SK-N-SH (cell line): ENCODE measurements around the gene AP2A2. TPM values are rescaled to one million over a fixed set of nuclear protein-coding genes. Genes with fewer than 3 reads are reported as not detected.

Experiments used
- CTCF ChIA-PET: fragments of 300-600, 350-600 bp; formaldehyde crosslinking; extraction: SDS; loops from one replicate; lab custom pipeline; 2021; lab: Yijun Ruan, JAX
- POLR2A ChIA-PET: fragments of 350-600 bp; sonication (Branson Sonifier 250); formaldehyde crosslinking; extraction: SDS; loops from one replicate; lab custom pipeline; 2020; ENCODE audit warnings: antibody characterized with exemption, inconsistent platforms; lab: Yijun Ruan, JAX
- DNase-seq: peaks from one replicate; pipeline ENCODE4 v3.0.0; 2012
- H2AFZ ChIP-seq: fragments of 200-600 bp; sonication (generic); 2 replicates; pipeline ENCODE4 v1.8.1; 2016; ENCODE audit warnings: antibody characterized with exemption, mild to moderate bottlenecking, low read depth
- H3F3A ChIP-seq: fragments of 200-600 bp; sonication (generic); replicated peaks from 2 replicates; pipeline ENCODE3; 2016; ENCODE audit warnings: antibody characterized with exemption, mild to moderate bottlenecking; ENCODE audit not compliant: insufficient read depth
- H3K27ac ChIP-seq, 2 experiments: fragments of 200-500 bp in 1 of 2; fragments of 200-600 bp in 1 of 2; sonication (Bioruptor generic) in 1 of 2; sonication (generic), shearing (Covaris generic) in 1 of 2; 2 replicates each; pipeline versions ENCODE4 v1.5.1 to v1.6.1; 2014 to 2016; ENCODE audit warnings: low read depth in 2 of 2, inconsistent platforms in 1 of 2, low read length in 1 of 2, mild to moderate bottlenecking in 1 of 2, mixed read lengths in 1 of 2
- H3K27me3 ChIP-seq: fragments of 200-600 bp; sonication (generic), shearing (Covaris generic); 2 replicates; pipeline ENCODE4 v1.6.1; 2016; ENCODE audit warnings: mixed run types; ENCODE audit not compliant: insufficient read depth
- H3K36me3 ChIP-seq, 2 experiments: fragments of 200-500 bp in 1 of 2; fragments of 200-600 bp in 1 of 2; sonication (Bioruptor generic) in 1 of 2; sonication (generic) in 1 of 2; replicated peaks in 1 of 2; 2 replicates each; pipeline versions ENCODE3 to v1.5.1; 2014 to 2016; ENCODE audit warnings: low read length in 1 of 2, mild to moderate bottlenecking in 1 of 2; ENCODE audit not compliant: insufficient read depth in 2 of 2, control insufficient read depth in 1 of 2
- H3K4me1 ChIP-seq, 2 experiments: fragments of 200-500 bp in 1 of 2; fragments of 200-600 bp in 1 of 2; sonication (Bioruptor generic) in 1 of 2; sonication (generic), shearing (Covaris generic) in 1 of 2; 2 replicates each; pipeline versions ENCODE4 v1.5.1 to v1.6.1; 2014 to 2016; ENCODE audit warnings: low read depth in 1 of 2, low read length in 1 of 2, mixed run types in 1 of 2; ENCODE audit not compliant: insufficient read depth in 2 of 2, control insufficient read depth in 1 of 2
- H3K4me2 ChIP-seq: fragments of 200-600 bp; sonication (generic), shearing (Covaris generic); 2 replicates; pipeline ENCODE4 v1.6.1; 2017; ENCODE audit warnings: mixed run types
- H3K4me3 ChIP-seq, 2 experiments: fragments of 200-500 bp in 1 of 2; fragments of 200-600 bp in 1 of 2; sonication (Bioruptor generic) in 1 of 2; sonication (generic), shearing (Covaris generic) in 1 of 2; 2 replicates each; pipeline versions ENCODE4 v1.5.1 to v1.8.1; 2014 to 2016; ENCODE audit warnings: low read depth in 2 of 2, inconsistent platforms in 1 of 2, low read length in 1 of 2, mild to moderate bottlenecking in 1 of 2, mixed read lengths in 1 of 2, moderate library complexity in 1 of 2
- H3K79me2 ChIP-seq: fragments of 200-600 bp; sonication (generic); 2 replicates; pipeline ENCODE4 v1.8.1; 2017; ENCODE audit warnings: mild to moderate bottlenecking; ENCODE audit not compliant: insufficient read depth
- H3K9ac ChIP-seq: fragments of 200-600 bp; sonication (generic); 2 replicates; pipeline ENCODE4 v1.6.1; 2017; ENCODE audit warnings: mixed run types
- H3K9me2 ChIP-seq: fragments of 200-600 bp; sonication (generic); 2 replicates; pipeline ENCODE4 v1.6.1; 2017; ENCODE audit warnings: mixed run types
- H3K9me3 ChIP-seq: fragments of 200-600 bp; sonication (generic); 2 replicates; pipeline ENCODE4 v1.6.1; 2017; ENCODE audit warnings: mixed run types, mild to moderate bottlenecking, moderate library complexity
- H4K20me1 ChIP-seq: fragments of 200-600 bp; sonication (generic); 2 replicates; pipeline ENCODE4 v1.6.1; 2017; ENCODE audit warnings: mild to moderate bottlenecking, mixed run types; ENCODE audit not compliant: insufficient read depth
- ELF1 ChIP-seq: IDR thresholded peaks from 2 replicates; pipeline ENCODE4 v1.4.0; 2012
- EZH2phosphoT487 ChIP-seq: fragments of 200-600 bp; sonication (generic); IDR thresholded peaks from 2 replicates; pipeline ENCODE4 v1.6.1; 2017; ENCODE audit warnings: low read depth, mixed run types, mild to moderate bottlenecking, antibody characterized with exemption, moderate library complexity, borderline replicate concordance
- FOXJ3 ChIP-seq: sonication (generic); formaldehyde crosslinking; IDR thresholded peaks from 2 replicates; pipeline ENCODE4 v1.5.1; 2020; ENCODE audit warnings: mild to moderate bottlenecking, missing genetic modification reagents
- FOXM1 ChIP-seq: IDR thresholded peaks from 2 replicates; pipeline ENCODE4 v1.4.0; 2012; ENCODE audit warnings: low read depth, mild to moderate bottlenecking
- GATA2 ChIP-seq: sonication (generic); formaldehyde crosslinking; IDR thresholded peaks from 2 replicates; pipeline ENCODE4 v1.5.0; 2020; ENCODE audit warnings: mild to moderate bottlenecking, missing genetic modification reagents
- IRF3 ChIP-seq: fragments of 150-350 bp; IDR thresholded peaks from 2 replicates; pipeline ENCODE4 v1.6.1; 2016; ENCODE audit warnings: mild to moderate bottlenecking, low read depth, low read length
- MAX ChIP-seq: IDR thresholded peaks from 2 replicates; pipeline ENCODE4 v1.4.0; 2012; ENCODE audit warnings: low read depth
- MXI1 ChIP-seq: IDR thresholded peaks from 2 replicates; pipeline ENCODE4 v1.6.1; 2012; ENCODE audit warnings: mild to moderate bottlenecking, low read depth, low read length, improper control_type of control experiment
- NRF1 ChIP-seq: IDR thresholded peaks from 2 replicates; pipeline ENCODE4 v1.6.1; 2012; ENCODE audit warnings: low read depth, mild to moderate bottlenecking, low read length
- PBX3 ChIP-seq: IDR thresholded peaks from 2 replicates; pipeline ENCODE4; 2012
- POLR2AphosphoS5 ChIP-seq: IDR thresholded peaks from 2 replicates; pipeline ENCODE4 v1.6.1; 2012; ENCODE audit warnings: low read depth, low read length
- RFX5 ChIP-seq: IDR thresholded peaks from 2 replicates; pipeline ENCODE4 v1.6.1; 2012; ENCODE audit warnings: mild to moderate bottlenecking, improper control_type of control experiment, low read length
- TAF1 ChIP-seq: IDR thresholded peaks from 2 replicates; pipeline ENCODE4 v1.6.1; 2012; ENCODE audit warnings: low read depth, mild to moderate bottlenecking, low read length, moderate library complexity, borderline replicate concordance
- TEAD4 ChIP-seq: IDR thresholded peaks from 2 replicates; pipeline ENCODE4 v1.4.0; 2012; ENCODE audit warnings: mild to moderate bottlenecking, borderline replicate concordance; ENCODE audit not compliant: insufficient read depth
- USF1 ChIP-seq: IDR thresholded peaks from 2 replicates; pipeline ENCODE4 v1.4.0; 2012; ENCODE audit warnings: low read depth, borderline replicate concordance
- USF2 ChIP-seq: fragments of 150-350 bp; IDR thresholded peaks from 2 replicates; pipeline ENCODE4 v1.6.1; 2017; ENCODE audit warnings: antibody characterized with exemption, low read length, low read depth, borderline replicate concordance
- YY1 ChIP-seq: IDR thresholded peaks from 2 replicates; pipeline ENCODE4 v1.4.0; 2012; ENCODE audit warnings: low read depth, mild to moderate bottlenecking
- ZBTB33 ChIP-seq: IDR thresholded peaks from 2 replicates; pipeline ENCODE4 v1.4.0; 2012; ENCODE audit warnings: low read depth, borderline replicate concordance
- WGBS: methylation state at CpG from one replicate; pipeline ENCODE4 v1.1.6; 2017; ENCODE audit warnings: low lambda C conversion rate; 5-methylcytosine and 5-hydroxymethylcytosine counted together
- polyA plus RNA-seq, 3 experiments: library from polyadenylated mRNA; depleted of rRNA; stranded (reverse); fragments of >200 nt; gene quantifications; 2 replicates each; pipeline ENCODE4 v1.2.3, GENCODE V29; 2012

AP2A2 gene
- polyA plus RNA-seq, 1 of the 3 experiments (the other 2 are of a cell fraction): 42.7 TPM

GRCh38 chr11:1009371-1009770 lies 83.7 kb downstream of the AP2A2 start:
- Histone ChIP-seq H3K9me2 (no peaks in the 10 kb centered on the region), H3K4me3 (no peak overlapping the region), H3K9ac (no peak overlapping the region), H3K4me1 (no peaks in the 10 kb centered on the region), H3K27me3 (no peaks in the 10 kb centered on the region), H3K4me2 (no peak overlapping the region), H3K9me3 (no peaks in the 10 kb centered on the region), H3K27ac (no peak overlapping the region), H3F3A (no peaks in the 10 kb centered on the region), H3K36me3 (peaks cover 9 to 60% of the 10 kb centered on the region in 2 experiments), H2AFZ (no peak overlapping the region), H3K79me2 (peaks cover 5% of the 10 kb centered on the region; the same call in 1 of the 2 replicates), H4K20me1 (no peaks in the 10 kb centered on the region)
- DNase-seq: no peak
- ChIA-PET POLR2A (no interaction called here), CTCF (no interaction called here)
- 93% methylated on average over 31 of the region's 33 CpGs for WGBS
- no peak for TF ChIP-seq USF1
- TF ChIP-seq ZBTB33: no peak
- no peak for TF ChIP-seq POLR2AphosphoS5
- no peak for TF ChIP-seq PBX3
- no peak for TF ChIP-seq RFX5
- TF ChIP-seq FOXM1: no peak
- TF ChIP-seq GATA2 (CRISPR knock-in tag): no peak
- no peak for TF ChIP-seq TAF1
- TF ChIP-seq EZH2phosphoT487: no peak
- no peak for TF ChIP-seq IRF3
- TF ChIP-seq NRF1: no peak
- TF ChIP-seq ELF1: no peak
- no peak for TF ChIP-seq FOXJ3
- no peak for TF ChIP-seq MAX
- no peak for TF ChIP-seq USF2
- TF ChIP-seq YY1: no peak
- TF ChIP-seq TEAD4: no peak
- TF ChIP-seq MXI1: no peak
- TF ChIP-seq, all 33 proteins: peak for 0
